RKO (cell line): ENCODE results near the gene ITGB1BP1.
"Not testable (repeated sequence)": the region's sequence is repeated elsewhere in the genome, so short reads cannot be mapped to it uniquely, and the experiment has no call there.

Source experiments
- DNase-seq: peaks from one replicate; pipeline ENCODE4 v3.0.0-alpha.2; 2016; ENCODE audit warnings: low spot score

ITGB1BP1 gene

GRCh38 chr2:9400268-9401058 is 22.9 kb downstream of the ITGB1BP1 start:
- no peak for DNase-seq

GRCh38 chr2:9398881-9399780 is 24.2 kb downstream of the ITGB1BP1 start:
- no peak for DNase-seq

- not testable (repeated sequence) for DNase-seq
Observed at GRCh38 chr2:9398251-9398650, 25.1 kb downstream of the ITGB1BP1 start.

- no peak for DNase-seq
Observed at GRCh38 chr2:9397201-9397600, 26.1 kb downstream of the ITGB1BP1 start.

GRCh38 chr2:9394816-9395215 is 28.5 kb downstream of the ITGB1BP1 start:
- DNase-seq: no peak

GRCh38 chr2:9392898-9393765 is 30.2 kb downstream of the ITGB1BP1 start:
- DNase-seq: no peak

- DNase-seq: no peak
Observed at GRCh38 chr2:9391961-9392720, 31.2 kb downstream of the ITGB1BP1 start.

GRCh38 chr2:9390991-9391390 is 32.3 kb downstream of the ITGB1BP1 start:
- no peak for DNase-seq

GRCh38 chr2:9390151-9390850 is 33.0 kb downstream of the ITGB1BP1 start:
- no peak for DNase-seq

GRCh38 chr2:9388950-9389911 is 34.1 kb downstream of the ITGB1BP1 start:
- no peak for DNase-seq

GRCh38 chr2:9388199-9388681 is 35.1 kb downstream of the ITGB1BP1 start:
- no peak for DNase-seq

GRCh38 chr2:9385841-9386240 is 37.5 kb downstream of the ITGB1BP1 start:
- no peak for DNase-seq

GRCh38 chr2:9384521-9384920 is 38.8 kb downstream of the ITGB1BP1 start:
- DNase-seq: no peak

GRCh38 chr2:9382604-9383235 is 40.6 kb downstream of the ITGB1BP1 start:
- DNase-seq: no peak

GRCh38 chr2:9380702-9381628 is 42.4 kb downstream of the ITGB1BP1 start:
- DNase-seq: peak; percentile 36

- DNase-seq: no peak
Observed at GRCh38 chr2:9379391-9379755, 44.0 kb downstream of the ITGB1BP1 start.

GRCh38 chr2:9378433-9379390 is 44.6 kb downstream of the ITGB1BP1 start:
- DNase-seq: peak; percentile 43
